ENCODE measurements around the gene TBXAS1.

DNA sequence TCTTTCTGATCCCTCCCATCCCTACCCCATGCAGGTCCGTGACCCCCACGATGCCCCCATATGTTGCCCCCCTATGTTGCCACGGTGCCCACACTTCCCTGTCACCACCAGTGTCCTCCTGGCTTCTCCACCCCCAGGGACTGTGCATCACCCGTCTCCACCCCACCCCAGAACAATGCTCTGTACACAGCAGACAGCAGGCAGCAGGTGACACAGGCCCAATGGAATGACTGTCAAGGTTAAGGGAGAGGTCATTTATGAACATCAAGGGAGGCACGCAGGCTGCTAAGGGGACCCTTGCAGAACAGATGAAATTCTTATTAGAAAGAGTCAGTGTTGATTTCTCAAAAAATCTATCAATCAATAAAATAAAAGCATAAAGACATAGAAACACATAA, 162.2 kb downstream of the TBXAS1 start:
- TF ChIP-seq CTCF (IDR thresholded peaks at IDR 0.05; ENCODE audit: low read depth, low read length, poor library complexity, severe bottlenecking) (no peak), EZH2phosphoT487 (IDR thresholded peaks at IDR 0.05; ENCODE audit: borderline replicate concordance, low read length) (no peak)

Measured in DOHH2 (cell line).